Sciatic nerve (tissue), 2 donors: ENCODE data around the gene REEP6. TPM values are rescaled to one million over a fixed set of nuclear protein-coding genes. Genes with fewer than 3 reads are reported as not detected.
"Not testable (repeated sequence)": the region's sequence is repeated elsewhere in the genome, so short reads cannot be mapped to it uniquely, and the experiment has no call there.

Source experiments
- ATAC-seq: fragments of 200-7000 bp; cut with Tn5 transposase; one replicate; pipeline ENCODE4 v1.9.1; 2020; ENCODE audit warnings: mild to moderate bottlenecking, moderate library complexity
- DNase-seq: peaks from one replicate; pipeline ENCODE4 v3.0.0-alpha.2; 2020; ENCODE audit warnings: low spot score
- intact Hi-C: fragments of 100-400 bp; cut with DNase I; formaldehyde crosslinking; loops from one replicate; pipeline ENCODE4 v1.14.2; 2022
- total RNA-seq: library from RNA; stranded (reverse); fragmentation: NEBNext Ultra II Directional; extraction: Animal tissue kit (Norgen Biotek cat#: 25700); gene quantifications from one replicate; pipeline ENCODE4 v1.2.1, GENCODE V29; 2021
- donor health status: DM: no; HTN: no; CAD: no.
- donor health status: DM: no; HTN: no; CAD: no.

REEP6 gene
- total RNA-seq, 1 donor from 2014 or later, result 3.9 TPM

DNA sequence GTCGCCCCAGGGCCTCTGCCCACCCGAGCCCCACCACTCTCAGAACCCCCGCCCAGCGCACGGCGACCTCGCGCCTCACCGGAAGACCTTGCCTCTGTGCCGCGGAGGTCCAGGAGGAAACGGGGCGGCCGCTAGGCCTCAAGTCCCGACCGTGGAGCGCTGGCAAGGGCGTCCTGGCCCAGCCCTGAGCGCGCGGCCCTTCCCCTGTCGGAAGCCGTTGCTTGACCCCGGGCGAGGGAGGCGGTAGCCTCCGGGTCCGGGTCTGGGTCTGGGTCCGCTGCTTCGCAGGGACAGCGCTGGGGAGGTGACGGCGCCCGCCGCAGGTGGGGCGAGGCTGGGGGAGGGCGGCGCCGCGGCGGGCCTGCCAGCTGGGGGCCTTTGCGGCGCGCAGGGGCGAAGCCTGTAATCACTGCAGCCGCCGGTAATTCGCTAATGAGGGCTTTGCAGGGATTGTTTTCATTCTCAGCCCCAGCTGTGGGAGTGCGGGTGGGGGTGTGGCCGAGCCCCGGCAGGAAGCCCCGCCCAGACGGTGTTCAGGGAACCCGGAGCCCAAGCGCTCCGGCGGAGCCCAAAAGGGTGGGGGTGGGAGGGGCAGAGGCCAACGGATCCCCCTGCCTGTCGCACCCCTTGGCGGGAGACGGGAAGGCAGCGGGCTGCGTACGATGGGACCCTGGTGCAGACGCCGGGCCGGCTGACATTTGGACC, 20.5 kb upstream of the REEP6 start:
- DNase-seq (no peak), ATAC-seq (peak; percentile 40)
- intact Hi-C loops, result no loop called here

- ATAC-seq (no peak), DNase-seq (no peak)
- intact Hi-C loops, result no loop called here
Measured at GRCh38 chr19:1471010-1471514, 19.9 kb upstream of the REEP6 start.

- ATAC-seq (no peak), DNase-seq (no peak)
- intact Hi-C loops, result no loop called here
Measured at GRCh38 chr19:1471515-1472160, 19.3 kb upstream of the REEP6 start.

DNA sequence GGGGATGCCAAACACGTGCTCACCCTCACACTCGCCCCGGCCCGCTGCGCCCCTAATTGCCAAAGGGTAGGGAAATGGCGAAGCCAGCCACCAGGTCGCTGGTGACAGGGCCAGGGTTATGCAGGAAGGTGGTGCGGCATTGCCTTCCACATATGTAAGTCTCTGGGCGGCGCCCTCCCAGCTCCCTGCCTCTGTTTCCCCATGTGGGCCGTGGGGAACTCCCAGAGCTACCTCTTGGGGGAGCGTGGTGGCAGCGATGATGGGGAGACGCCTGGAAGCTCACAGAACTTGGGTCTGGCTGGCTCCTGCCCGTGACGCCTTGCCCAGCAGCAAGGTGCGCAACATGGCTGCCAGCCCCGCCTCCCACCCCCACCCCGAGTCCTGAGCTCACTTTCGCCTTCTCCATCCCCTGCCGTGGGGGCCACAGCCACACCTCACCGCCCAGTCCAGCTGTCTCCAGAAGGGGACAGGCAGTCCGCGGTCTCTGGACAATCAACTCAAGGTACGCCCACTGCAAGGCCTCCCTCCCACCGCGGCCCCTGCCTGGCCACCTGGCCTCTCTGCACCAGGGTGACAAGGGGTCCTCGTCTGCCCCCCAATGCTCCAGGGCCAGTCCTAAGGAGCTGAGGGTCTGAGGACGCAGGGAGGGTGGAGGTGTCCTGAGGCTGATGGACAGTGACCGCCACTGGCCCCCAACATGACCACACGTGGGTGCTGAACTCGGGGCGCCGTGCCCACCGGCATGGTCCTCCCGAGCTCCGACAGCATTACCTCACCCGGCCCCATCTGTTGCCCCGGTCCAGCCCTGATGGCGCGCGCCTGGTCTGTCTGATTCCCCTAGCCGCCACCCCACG, 18.5 kb upstream of the REEP6 start:
- no peak for ATAC-seq
- intact Hi-C loops, result no loop called here
- no peak for DNase-seq

DNA sequence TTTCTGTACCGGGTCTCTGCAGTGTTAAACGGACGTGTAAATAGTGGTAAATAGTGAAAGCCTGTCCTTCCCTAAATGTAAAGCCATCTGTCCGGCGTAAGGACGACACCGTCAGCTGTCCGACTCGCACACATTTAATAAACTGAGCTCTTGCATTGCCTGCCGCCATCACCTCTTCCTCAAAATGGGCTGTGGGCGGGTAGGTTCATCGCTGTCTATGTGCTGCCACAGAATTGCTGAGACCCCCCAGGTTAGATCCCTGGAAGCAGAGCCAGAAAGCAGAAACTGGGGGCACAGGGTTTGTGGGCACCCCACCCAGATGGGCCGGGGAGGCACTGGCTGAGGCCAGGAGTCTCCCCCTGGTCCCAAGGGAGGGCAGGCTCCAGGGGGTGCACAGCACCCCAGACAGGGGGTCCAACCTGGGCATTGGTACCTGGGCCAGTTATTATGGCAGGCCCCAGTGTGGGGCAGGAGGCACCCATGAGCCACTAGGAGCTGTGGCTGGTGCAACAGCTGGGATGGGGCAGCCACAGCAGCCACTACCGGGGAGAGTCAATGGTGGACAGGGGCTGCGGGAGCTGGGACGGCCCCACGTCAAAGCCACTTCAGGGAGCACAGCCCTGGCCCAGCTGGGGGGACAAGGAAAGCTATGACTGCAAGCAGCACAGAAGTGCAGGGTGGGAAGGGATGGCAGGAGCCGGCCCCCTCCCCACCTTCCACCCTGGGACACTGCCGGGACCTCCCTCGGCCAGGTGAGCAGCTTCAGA, 17.7 kb upstream of the REEP6 start:
- DNase-seq (no peak), ATAC-seq (no peak)
- intact Hi-C loops, result no loop called here

DNA sequence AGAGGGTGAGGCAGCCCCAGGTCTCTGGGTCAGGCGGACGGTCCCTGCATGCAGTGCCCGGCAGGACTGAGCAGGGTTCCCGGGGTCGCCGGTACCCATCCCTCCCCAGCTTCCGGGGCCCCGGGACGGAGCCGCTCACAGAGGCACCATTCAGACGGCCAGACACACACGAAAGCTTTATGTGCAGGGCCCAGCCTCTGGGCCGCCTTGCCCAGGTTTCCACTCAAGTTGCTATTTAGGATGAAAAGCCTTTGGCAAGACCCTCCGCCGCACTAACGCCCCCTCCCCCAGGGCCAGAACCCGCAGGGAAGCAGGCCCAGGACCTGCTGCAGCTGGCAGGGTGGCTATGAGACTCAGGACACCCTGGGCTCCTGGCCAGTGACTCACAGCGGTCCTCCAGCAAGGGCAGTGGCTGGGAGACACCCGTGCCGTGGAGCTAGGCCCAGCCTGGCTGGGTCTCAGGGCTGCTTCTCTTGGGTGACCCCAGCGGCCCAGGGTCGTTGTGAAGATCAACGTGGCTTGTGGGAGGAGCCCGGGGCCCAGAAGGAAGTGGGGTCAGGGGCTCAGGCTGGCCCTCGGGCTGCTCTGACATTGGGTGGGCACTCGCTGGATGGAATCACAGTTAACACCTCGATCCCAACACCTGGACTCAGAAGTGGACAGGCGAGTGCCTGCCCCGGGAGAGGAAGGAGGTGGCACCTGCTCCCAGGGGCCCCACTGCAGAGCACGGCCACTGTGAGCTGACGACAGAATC, 16.8 kb upstream of the REEP6 start:
- ATAC-seq, result no peak
- no peak for DNase-seq
- intact Hi-C loops, result no loop called here

DNA sequence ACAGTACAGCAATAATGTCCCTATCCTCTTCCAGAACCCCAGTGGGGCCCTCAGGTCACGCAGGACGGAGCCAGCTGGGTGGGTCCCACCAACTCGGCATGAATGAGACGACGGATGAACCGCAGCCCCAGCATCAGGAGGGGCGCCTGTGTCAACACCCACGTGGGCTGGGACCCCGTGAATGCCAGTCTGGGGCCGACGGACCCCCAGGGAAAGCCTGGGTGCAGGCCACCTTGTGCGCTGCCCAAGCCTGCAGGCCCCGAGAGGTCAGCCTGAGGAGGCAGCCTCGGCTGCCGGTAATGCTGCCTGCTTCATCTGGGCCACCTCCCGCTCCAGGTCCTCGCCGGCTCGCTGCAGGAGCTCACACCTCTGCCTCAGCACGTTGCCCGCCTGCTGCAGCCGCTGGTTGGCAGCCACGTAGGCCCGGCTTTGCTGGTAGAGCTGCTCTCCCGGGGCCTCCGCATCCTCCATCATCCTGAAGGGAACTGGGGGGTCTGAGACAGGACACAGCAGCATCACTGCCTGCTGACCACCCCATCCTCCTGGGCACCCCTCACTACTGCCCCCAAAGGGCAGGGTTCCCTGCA, 16.1 kb upstream of the REEP6 start:
- no peak for DNase-seq
- no peak for ATAC-seq
- intact Hi-C loops, result no loop called here

GRCh38 chr19:1475751-1476437, 15.1 kb upstream of the REEP6 start:
- ATAC-seq (no peak), DNase-seq (peak; percentile 60)
- intact Hi-C loops, result no loop called here

GRCh38 chr19:1477056-1477455, 13.9 kb upstream of the REEP6 start:
- intact Hi-C loops, DNase-seq, ATAC-seq: not testable (repeated sequence)

DNA sequence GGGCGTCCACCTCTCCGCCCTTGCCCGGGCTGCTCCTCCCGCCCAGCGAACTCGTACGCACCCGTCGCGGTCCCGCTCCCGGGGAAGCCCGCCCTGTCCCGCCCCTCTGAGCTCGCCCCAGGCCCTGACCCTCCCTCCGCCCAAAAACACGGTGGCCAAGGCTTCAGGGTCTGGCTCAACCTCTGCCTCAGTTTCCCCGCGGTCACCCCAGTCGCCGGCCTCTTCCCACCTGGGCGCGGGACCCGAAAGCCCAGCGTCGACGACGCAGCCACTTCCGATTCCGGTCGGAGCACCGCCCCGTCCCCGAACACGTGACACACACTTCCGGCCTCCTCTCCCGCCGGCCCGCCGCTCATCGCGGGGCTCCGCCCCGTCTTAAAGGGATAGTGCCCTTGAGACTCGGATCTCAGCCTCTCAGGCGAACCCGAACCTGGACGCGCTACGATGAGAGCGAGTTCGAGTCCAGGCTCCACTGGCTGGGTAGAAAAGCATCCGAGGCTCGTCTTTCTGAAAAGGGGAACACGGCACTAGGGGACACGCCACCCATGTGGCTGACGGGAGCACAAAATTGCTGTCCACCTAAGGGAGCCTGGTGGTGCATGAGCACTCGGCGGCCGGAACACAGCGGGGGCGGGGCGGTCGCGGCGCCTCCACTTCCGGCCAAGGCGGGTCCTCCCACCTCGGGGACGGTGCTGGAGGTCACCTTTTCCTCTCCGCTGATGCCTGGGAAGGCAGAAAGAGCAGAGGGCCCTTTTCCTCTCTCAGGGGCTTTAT, 11.9 kb upstream of the REEP6 start, which contains the start of gene C19orf25:
TSS of gene C19orf25 (minus strand) at position 282 of the 774 bp plus-strand sequence. CDS start 312 bp downstream, outside the sequence.
- DNase-seq (peak; percentile 97), ATAC-seq (peak; percentile 98)
- intact Hi-C loops, result no loop called here

DNA sequence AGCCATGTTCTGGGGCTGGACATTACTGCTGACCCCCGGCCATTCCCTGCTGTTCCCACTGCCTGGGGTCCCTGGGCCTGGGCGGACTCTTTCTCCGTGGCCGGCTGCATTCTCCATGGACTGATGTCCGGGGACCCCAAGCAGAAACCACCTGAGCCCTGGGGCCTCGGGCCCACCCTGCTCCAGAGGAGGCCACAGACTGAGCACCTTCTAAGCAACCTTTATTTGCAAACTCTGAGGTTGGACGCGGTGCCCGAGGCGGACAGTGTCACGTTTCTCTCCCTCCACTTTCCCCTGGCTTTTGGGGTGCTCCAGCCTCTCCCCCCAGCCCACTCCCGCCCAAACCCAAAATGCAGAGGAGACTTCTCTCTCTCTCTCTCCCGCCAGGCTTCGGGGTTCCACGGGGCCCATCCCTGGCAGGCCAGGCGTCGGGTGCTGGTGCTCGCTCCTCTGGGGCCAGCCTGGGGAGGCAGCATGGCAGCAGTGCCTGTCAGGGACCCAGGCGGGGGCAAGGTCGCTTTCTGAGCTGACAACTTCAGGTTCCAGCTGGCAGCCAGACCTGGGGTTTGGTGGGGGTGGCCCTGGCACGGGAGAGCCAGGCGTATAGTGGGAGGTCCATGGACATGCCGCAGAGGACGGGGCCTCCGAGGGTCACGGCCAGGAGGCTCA, 9.6 kb upstream of the REEP6 start:
- intact Hi-C loops, result no loop called here
- no peak for ATAC-seq
- DNase-seq, result peak; percentile 56

DNA sequence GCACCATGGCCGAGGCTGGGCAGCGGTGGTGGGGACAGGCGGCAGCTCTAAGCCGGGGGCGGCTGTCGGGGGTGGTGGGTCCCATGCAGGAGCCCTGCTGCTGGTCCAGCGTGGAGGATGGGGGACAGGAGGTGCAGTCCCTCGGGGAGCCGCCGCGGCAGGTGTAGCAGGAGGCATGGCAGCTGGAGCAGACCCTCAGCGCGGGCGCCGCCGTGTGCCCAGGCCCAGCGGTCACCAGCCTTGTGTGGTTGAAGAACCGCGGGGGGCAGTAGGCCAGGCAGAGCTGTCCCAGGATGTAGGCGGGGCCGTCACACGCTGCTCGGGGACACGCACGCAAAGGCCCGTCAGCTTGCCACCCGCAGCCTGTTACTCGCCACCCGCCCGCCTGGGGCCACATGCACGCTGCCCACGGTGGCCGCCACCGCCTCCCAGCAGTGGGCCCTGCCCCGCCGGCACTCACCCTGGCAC, 9.1 kb upstream of the REEP6 start:
- no peak for ATAC-seq
- intact Hi-C loops, result no loop called here

GRCh38 chr19:1482361-1483130, 8.4 kb upstream of the REEP6 start:
- DNase-seq (peak; percentile 59), ATAC-seq (no peak)
- intact Hi-C loops, result no loop called here

More for the DNA sequence above, 9.1 kb upstream of the REEP6 start:
- peak; percentile 55 for DNase-seq

- ATAC-seq (no peak), DNase-seq (peak; percentile 57)
- intact Hi-C loops, result no loop called here
Measured at GRCh38 chr19:1483131-1483978, 7.6 kb upstream of the REEP6 start.
